ENCODE measurements around the gene COPS3. TPM values are rescaled to one million over a fixed set of nuclear protein-coding genes. Genes with fewer than 3 reads are reported as not detected.
A peak's percentile ranks its signal among the peaks of the same experiment; 100 is the strongest.

COPS3 gene
- polyA plus RNA-seq, 1 donor from 2014 or later, result 213 TPM

GRCh38 chr17:17237026-17237799, 43.8 kb downstream of the COPS3 start, which contains the start of gene FLCN:
Gene FLCN (minus strand): TSS chr17:17237168. CDS start chr17:17228137, 9,031 bp downstream.
- H2AFZ ChIP-seq (ENCODE audit: low read depth, low read length), result peak within 1 kb of the TSS; percentile 98
- H3K9me3 ChIP-seq (ENCODE audit: low read length), result no peaks in the 10 kb centered on the region
- peaks cover 22% of the 10 kb centered on the region for H3K79me2 ChIP-seq (replicated peaks; ENCODE audit: insufficient read depth, low read length)
- TF ChIP-seq TAF1 (IDR thresholded peaks at IDR 0.05; ENCODE audit: low read depth) (peak; percentile 53), POLR2AphosphoS5 (IDR thresholded peaks at IDR 0.05) (peak; percentile 90), REST (IDR thresholded peaks at IDR 0.05; ENCODE audit: borderline replicate concordance) (peak; percentile 55), EP300 (conservative IDR thresholded peaks at IDR 0.05; ENCODE audit: poor library complexity, severe bottlenecking) (peak; percentile 45), EZH2 (IDR thresholded peaks at IDR 0.05; ENCODE audit: borderline replicate concordance, insufficient read depth, low read length, poor library complexity, severe bottlenecking) (no peak), MXI1 (conservative IDR thresholded peaks at IDR 0.05; ENCODE audit: poor library complexity, severe bottlenecking) (peak; percentile 62), SMC3 (conservative IDR thresholded peaks at IDR 0.05; ENCODE audit: poor library complexity) (no peak), RAD21 (conservative IDR thresholded peaks at IDR 0.05) (no peak), CTCF (IDR thresholded peaks at IDR 0.05; ENCODE audit: poor library complexity, severe bottlenecking) (peak; percentile 28)
- H3K4me3 ChIP-seq (ENCODE audit: low read length), result peak within 1 kb of the TSS; percentile 100
- H3K27me3 ChIP-seq (ENCODE audit: insufficient read depth, low read depth, low read length), result no peaks in the 10 kb centered on the region
- peak within 1 kb of the TSS; percentile 94 for H3K4me2 ChIP-seq (ENCODE audit: low read length)
- no peaks in the 10 kb centered on the region for H4K20me1 ChIP-seq (ENCODE audit: insufficient read depth)
- no peaks in the 10 kb centered on the region for H3F3A ChIP-seq (ENCODE audit: insufficient read depth, low read length, poor library complexity, severe bottlenecking)
- H3K27ac ChIP-seq (ENCODE audit: low read length), result peak within 1 kb of the TSS; percentile 95
- peak within 1 kb of the TSS; percentile 96 for H3K9ac ChIP-seq (ENCODE audit: low read length)
- no peaks in the 10 kb centered on the region for H3K9me2 ChIP-seq (ENCODE audit: insufficient read depth, low read length)
- H3K36me3 ChIP-seq (ENCODE audit: insufficient read depth, low read length), result no peaks in the 10 kb centered on the region

GRCh38 chr17:17236295-17237025, 44.6 kb downstream of the COPS3 start:
- Histone ChIP-seq H3K4me3 (ENCODE audit: low read length) (peak overlapping the region; percentile 100), H3K9me3 (ENCODE audit: low read length) (no peaks in the 10 kb centered on the region), H3K79me2 (replicated peaks; ENCODE audit: insufficient read depth, low read length) (peaks cover 22% of the 10 kb centered on the region), H2AFZ (ENCODE audit: low read depth, low read length) (peak overlapping the region; percentile 98), H3F3A (ENCODE audit: insufficient read depth, low read length, poor library complexity, severe bottlenecking) (no peaks in the 10 kb centered on the region), H3K4me2 (ENCODE audit: low read length) (peak overlapping the region; percentile 94), H4K20me1 (ENCODE audit: insufficient read depth) (no peaks in the 10 kb centered on the region), H3K36me3 (ENCODE audit: insufficient read depth, low read length) (no peaks in the 10 kb centered on the region), H3K27ac (ENCODE audit: low read length) (peak overlapping the region; percentile 95), H3K9me2 (ENCODE audit: insufficient read depth, low read length) (no peaks in the 10 kb centered on the region), H3K9ac (ENCODE audit: low read length) (peak overlapping the region; percentile 96), H3K27me3 (ENCODE audit: insufficient read depth, low read depth, low read length) (no peaks in the 10 kb centered on the region)
- no peak for TF ChIP-seq REST (IDR thresholded peaks at IDR 0.05; ENCODE audit: borderline replicate concordance)
- no peak for TF ChIP-seq EP300 (conservative IDR thresholded peaks at IDR 0.05; ENCODE audit: poor library complexity, severe bottlenecking)
- peak; percentile 28 for TF ChIP-seq SMC3 (conservative IDR thresholded peaks at IDR 0.05; ENCODE audit: poor library complexity)
- no peak for TF ChIP-seq EZH2 (IDR thresholded peaks at IDR 0.05; ENCODE audit: borderline replicate concordance, insufficient read depth, low read length, poor library complexity, severe bottlenecking)
- no peak for TF ChIP-seq CTCF (IDR thresholded peaks at IDR 0.05; ENCODE audit: poor library complexity, severe bottlenecking)
- TF ChIP-seq RAD21 (conservative IDR thresholded peaks at IDR 0.05), result peak; percentile 37
- peak; percentile 56 for TF ChIP-seq MXI1 (conservative IDR thresholded peaks at IDR 0.05; ENCODE audit: poor library complexity, severe bottlenecking)
- no peak for TF ChIP-seq POLR2AphosphoS5 (IDR thresholded peaks at IDR 0.05)
